D721Med (cell line): ENCODE measurements around the gene ASB6.
A peak's percentile ranks its signal among the peaks of the same experiment; 100 is the strongest.

Source experiments
- DNase-seq: peaks from one replicate; pipeline ENCODE4 v3.0.0; 2011; ENCODE audit warnings: low spot score; ENCODE audit not compliant: insufficient read length
- FAIRE-seq: peaks from 2 replicates; lab custom pipeline; 2011; peaks lifted over from hg19 to GRCh38; lab: Jason Lieb, UNC
- TF ChIP-seq, protein P1 (sequence below): IDR thresholded peaks from 2 replicates; pipeline ENCODE4 v1.5.1; 2012; ENCODE audit warnings: mild to moderate bottlenecking, control low read depth; ENCODE audit not compliant: insufficient read depth; ENCODE audit errors: missing control alignments

Gene ASB6

DNA sequence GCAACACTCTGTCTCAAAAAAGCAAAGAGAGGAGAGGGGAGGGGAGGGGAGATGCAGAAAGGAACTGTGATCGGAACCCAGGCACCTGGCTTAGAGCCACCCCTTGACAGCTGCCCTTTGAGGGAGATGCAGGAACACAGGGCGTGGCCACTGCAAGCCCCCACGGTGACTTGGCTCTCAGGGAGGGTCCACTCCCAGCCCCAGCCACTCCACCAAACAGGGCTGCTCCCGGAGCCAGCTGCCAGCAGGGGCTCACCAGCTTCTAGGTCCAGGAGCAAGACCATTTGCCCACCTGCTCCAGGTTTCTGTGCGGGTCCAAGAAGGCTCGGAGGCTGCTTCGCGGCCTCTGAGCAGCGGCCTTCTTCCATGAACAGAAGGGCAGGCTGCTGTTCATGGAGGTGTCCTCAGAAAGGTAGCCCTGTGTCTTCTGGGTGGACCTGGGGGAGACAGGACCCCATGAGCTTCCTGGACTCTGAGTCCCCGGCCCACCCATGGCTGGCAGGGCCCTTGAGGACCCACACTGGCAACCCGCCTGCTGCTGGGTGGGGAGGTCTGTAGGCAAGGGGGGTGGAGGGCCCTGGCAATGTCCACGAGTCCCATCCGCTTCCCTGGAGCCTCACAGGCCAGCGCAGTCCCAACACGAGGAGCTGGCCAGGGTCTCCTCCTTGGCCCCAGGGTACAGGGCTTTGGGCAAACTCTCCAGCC is 29.0 kb downstream of the ASB6 start:
- TF ChIP-seq, protein P1, sequence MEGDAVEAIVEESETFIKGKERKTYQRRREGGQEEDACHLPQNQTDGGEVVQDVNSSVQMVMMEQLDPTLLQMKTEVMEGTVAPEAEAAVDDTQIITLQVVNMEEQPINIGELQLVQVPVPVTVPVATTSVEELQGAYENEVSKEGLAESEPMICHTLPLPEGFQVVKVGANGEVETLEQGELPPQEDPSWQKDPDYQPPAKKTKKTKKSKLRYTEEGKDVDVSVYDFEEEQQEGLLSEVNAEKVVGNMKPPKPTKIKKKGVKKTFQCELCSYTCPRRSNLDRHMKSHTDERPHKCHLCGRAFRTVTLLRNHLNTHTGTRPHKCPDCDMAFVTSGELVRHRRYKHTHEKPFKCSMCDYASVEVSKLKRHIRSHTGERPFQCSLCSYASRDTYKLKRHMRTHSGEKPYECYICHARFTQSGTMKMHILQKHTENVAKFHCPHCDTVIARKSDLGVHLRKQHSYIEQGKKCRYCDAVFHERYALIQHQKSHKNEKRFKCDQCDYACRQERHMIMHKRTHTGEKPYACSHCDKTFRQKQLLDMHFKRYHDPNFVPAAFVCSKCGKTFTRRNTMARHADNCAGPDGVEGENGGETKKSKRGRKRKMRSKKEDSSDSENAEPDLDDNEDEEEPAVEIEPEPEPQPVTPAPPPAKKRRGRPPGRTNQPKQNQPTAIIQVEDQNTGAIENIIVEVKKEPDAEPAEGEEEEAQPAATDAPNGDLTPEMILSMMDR = no peak
- no peak for FAIRE-seq
- DNase-seq = no peak

DNA sequence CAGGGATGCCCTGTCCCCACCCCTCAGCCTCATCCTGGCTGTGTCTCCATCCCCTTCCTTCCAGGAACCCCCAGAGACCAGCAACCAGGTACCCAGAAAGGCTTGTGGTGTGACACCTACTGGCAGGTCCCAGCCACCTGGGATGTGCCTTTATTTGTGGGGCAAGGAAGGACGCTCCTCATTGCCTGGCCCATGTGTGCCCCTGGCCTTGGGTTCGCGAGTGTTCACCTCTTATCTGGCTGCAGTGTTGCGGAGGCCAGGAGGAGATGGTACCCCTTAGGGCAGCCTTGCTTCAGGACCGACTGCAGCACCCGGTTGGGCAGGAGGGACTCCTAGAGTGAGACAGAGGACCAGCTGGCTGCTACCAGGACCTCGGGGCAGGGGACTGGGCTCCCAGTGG is 29.8 kb downstream of the ASB6 start:
- TF ChIP-seq, protein P1 = no peak
- FAIRE-seq (no peak), DNase-seq (no peak)

DNA sequence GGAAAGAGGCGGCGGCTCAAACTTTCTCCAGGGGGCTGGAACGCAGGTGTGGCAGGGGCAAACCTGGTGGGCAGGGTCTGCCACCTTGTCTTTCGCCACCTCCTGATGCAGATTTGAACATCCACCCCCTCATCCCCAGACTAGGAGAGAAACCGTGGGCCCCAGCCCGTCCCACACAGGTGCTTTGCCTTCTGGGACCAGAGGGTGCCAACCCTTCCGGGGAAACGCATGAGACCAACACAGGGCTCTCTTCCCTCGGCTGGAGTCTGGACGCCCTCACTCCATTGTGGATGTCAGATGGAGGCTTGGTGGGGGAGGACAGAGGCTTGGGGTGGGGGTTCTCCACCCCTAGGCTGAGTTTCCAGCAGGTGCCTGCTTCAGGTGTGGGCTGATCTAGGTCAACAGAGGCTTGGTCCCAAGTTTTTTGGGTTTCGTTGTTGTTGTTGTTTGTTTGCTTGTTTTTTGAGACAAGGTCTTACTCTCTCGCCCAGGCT is 30.6 kb downstream of the ASB6 start:
- DNase-seq (no peak), FAIRE-seq (no peak)
- TF ChIP-seq, protein P1 = no peak

GRCh38 chr9:129610473-129611306 is 31.3 kb downstream of the ASB6 start:
- no peak for FAIRE-seq
- peak; percentile 89 for DNase-seq

GRCh38 chr9:129610213-129610472 is 31.8 kb downstream of the ASB6 start:
- FAIRE-seq = no peak
- TF ChIP-seq, protein P1 = no peak
- no peak for DNase-seq

More at GRCh38 chr9:129610473-129611306, 31.3 kb downstream of the ASB6 start:
- TF ChIP-seq, protein P1 = peak; percentile 80

- DNase-seq = no peak
- no peak for FAIRE-seq
- TF ChIP-seq, protein P1 = no peak
Observed at GRCh38 chr9:129609486-129610212, 32.3 kb downstream of the ASB6 start.
